Memory B cell (primary cell): ENCODE results near the gene TRERF1.

ENCODE experiments used
- ATAC-seq: fragments of 150-1000 bp; cut with Tn5 transposase; 2 replicates; pipeline ENCODE4 v1.10.0; 2021; ENCODE audit warnings: low read depth, mild to moderate bottlenecking, moderate library complexity
- DNase-seq, 2 donors: peaks; one replicate each; pipeline ENCODE4 v3.0.0; 2022; ENCODE audit warnings: low spot score in 2 of 2
- H3K27ac Mint-ChIP-seq: one replicate; pipeline ENCODE4 v1.8.0; 2022; ENCODE audit warnings: mild to moderate bottlenecking, moderate library complexity, mixed read lengths
- H3K27me3 Mint-ChIP-seq: one replicate; pipeline ENCODE4 v1.8.0; 2022; ENCODE audit warnings: mixed read lengths
- H3K36me3 Mint-ChIP-seq: one replicate; pipeline ENCODE4 v1.8.0; 2022; ENCODE audit warnings: mild to moderate bottlenecking, mixed read lengths
- H3K4me1 Mint-ChIP-seq: one replicate; pipeline ENCODE4 v1.8.0; 2022; ENCODE audit warnings: mixed read lengths
- H3K4me3 Mint-ChIP-seq: one replicate; pipeline ENCODE4 v1.8.0; 2022; ENCODE audit warnings: mild to moderate bottlenecking, moderate library complexity, mixed read lengths
- H3K9me3 Mint-ChIP-seq: one replicate; pipeline ENCODE4 v1.8.0; 2022; ENCODE audit warnings: mixed read lengths

TRERF1 gene

GRCh38 chr6:42266538-42266937 lies 185.2 kb downstream of the TRERF1 start:
- H3K27ac Mint-ChIP-seq: no peak overlapping the region
- ATAC-seq: no peak
- H3K4me3 Mint-ChIP-seq: no peak overlapping the region
- H3K27me3 Mint-ChIP-seq: no peaks in the 10 kb centered on the region
- peaks cover 2% of the 10 kb centered on the region for H3K36me3 Mint-ChIP-seq
- H3K4me1 Mint-ChIP-seq: peaks cover 17% of the 10 kb centered on the region
- no peak for DNase-seq
- no peaks in the 10 kb centered on the region for H3K9me3 Mint-ChIP-seq

GRCh38 chr6:42264852-42265390 lies 186.8 kb downstream of the TRERF1 start:
- Mint-ChIP-seq H3K36me3 (peaks cover 2% of the 10 kb centered on the region), H3K9me3 (no peaks in the 10 kb centered on the region), H3K4me1 (peaks cover 12% of the 10 kb centered on the region), H3K27ac (no peak overlapping the region), H3K27me3 (no peaks in the 10 kb centered on the region), H3K4me3 (no peak overlapping the region)
- no peak for ATAC-seq
- no peak for DNase-seq

DNA sequence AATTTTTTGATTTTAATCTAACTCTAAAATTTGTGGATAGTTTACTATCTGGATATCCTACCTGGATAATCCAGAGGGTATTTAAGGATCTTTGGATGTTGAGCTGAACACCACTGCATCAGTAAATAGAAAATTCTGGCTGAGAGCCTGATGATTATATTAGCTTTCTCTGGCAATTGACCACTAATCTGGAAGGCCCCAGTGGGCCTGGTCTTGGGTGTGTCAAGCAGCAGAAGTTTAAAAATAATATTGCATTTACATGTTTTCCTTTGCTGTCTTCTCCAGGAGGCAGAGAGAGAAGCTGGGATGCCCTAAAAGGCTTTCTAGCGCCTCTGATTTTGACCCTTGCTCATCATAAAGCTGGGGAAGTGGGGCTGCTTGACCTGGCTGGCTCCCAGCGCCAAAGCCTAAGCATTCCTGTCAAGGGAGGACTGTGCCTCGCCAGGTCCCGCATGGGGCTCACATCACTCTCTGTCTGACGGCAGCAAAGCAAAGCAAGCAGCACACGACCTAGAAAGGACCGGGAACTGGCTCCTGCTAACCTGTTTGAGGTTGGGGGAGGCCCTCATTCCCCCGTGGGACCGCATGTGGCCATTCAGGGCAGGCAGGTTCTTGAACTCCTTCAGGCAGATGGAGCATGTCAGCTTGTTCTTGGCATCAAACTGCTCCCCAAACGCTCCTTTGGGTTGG lies 187.4 kb downstream of the TRERF1 start:
- Mint-ChIP-seq H3K9me3 (no peaks in the 10 kb centered on the region), H3K27me3 (no peaks in the 10 kb centered on the region), H3K4me3 (no peak overlapping the region), H3K4me1 (peaks cover 6% of the 10 kb centered on the region), H3K27ac (no peak overlapping the region), H3K36me3 (peaks cover 2% of the 10 kb centered on the region)
- ATAC-seq: no peak
- no peak for DNase-seq

- no peaks in the 10 kb centered on the region for H3K27me3 Mint-ChIP-seq
- no peak overlapping the region for H3K27ac Mint-ChIP-seq
- ATAC-seq: no peak
Measured at GRCh38 chr6:42263165-42263728, 188.5 kb downstream of the TRERF1 start.

GRCh38 chr6:42260972-42261371 lies 190.8 kb downstream of the TRERF1 start:
- H3K27ac Mint-ChIP-seq: no peak overlapping the region
- peaks cover 7% of the 10 kb centered on the region for H3K36me3 Mint-ChIP-seq
- no peak overlapping the region for H3K4me3 Mint-ChIP-seq
- DNase-seq (peak in 1 of 2 donors; percentile 19), ATAC-seq (peak; percentile 57)
- no peaks in the 10 kb centered on the region for H3K27me3 Mint-ChIP-seq
- H3K4me1 Mint-ChIP-seq: no peaks in the 10 kb centered on the region
- H3K9me3 Mint-ChIP-seq: no peaks in the 10 kb centered on the region

More at GRCh38 chr6:42263165-42263728, 188.5 kb downstream of the TRERF1 start:
- Mint-ChIP-seq H3K9me3 (no peaks in the 10 kb centered on the region), H3K4me3 (no peak overlapping the region), H3K36me3 (peaks cover 4% of the 10 kb centered on the region), H3K4me1 (peaks cover 6% of the 10 kb centered on the region)
- no peak for DNase-seq

DNA sequence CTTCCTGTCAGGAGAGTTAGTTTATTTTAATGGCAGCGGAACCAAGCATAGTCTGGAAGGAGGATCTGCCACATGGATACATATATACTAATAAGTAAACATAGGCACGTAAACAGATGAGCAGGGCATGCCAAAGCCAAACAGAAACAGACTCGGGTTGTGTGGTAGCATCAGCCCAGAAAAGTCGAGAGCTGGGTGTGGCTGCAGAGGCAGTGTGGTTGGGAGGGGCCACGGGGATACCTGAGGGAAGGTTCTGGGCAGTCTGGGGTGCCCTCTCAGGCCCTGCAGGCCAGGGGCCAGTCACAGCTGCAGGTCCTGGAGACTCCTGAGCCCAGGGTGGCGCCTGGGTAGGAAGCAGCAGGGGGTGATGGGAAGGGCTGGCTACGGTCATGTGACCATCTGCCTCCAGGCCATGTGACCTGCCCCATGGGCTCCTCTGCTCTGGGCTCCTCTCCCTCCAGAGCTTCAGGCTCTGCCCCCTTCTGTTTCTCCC lies 191.3 kb downstream of the TRERF1 start:
- H3K9me3 Mint-ChIP-seq: no peaks in the 10 kb centered on the region
- ATAC-seq (no peak), DNase-seq (no peak)
- H3K27me3 Mint-ChIP-seq: no peaks in the 10 kb centered on the region
- no peak overlapping the region for H3K27ac Mint-ChIP-seq
- peaks cover 7% of the 10 kb centered on the region for H3K36me3 Mint-ChIP-seq
- no peaks in the 10 kb centered on the region for H3K4me1 Mint-ChIP-seq
- no peak overlapping the region for H3K4me3 Mint-ChIP-seq

DNA sequence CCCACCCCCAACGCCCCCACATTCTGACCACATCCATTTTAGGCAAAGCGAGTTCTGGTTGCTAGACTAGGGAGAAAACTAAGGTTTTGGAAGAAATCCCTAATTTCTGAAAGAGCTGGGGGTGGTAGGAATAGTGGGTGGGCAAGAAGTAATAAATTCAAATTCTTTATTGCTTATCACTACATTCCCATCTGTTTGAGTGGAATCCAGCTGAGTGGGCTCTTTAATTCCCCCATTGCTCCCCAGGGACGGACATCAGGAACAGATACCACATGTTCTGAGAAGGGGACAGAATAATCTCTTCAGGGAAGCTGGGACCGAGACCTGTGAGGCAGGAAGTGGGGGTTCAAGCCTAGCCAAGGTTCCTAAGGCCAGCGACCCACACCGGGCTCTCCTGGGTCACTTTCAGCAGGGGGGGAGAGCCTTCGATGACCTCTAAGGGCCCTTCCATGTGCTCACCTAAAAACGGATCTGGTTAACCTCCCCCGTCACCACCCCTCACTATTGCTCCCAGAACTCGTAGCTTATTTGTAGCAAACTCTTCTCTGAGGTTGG lies 191.8 kb downstream of the TRERF1 start:
- H3K4me3 Mint-ChIP-seq: no peak overlapping the region
- no peak for ATAC-seq
- no peaks in the 10 kb centered on the region for H3K27me3 Mint-ChIP-seq
- no peak overlapping the region for H3K27ac Mint-ChIP-seq
- H3K4me1 Mint-ChIP-seq: no peaks in the 10 kb centered on the region
- no peaks in the 10 kb centered on the region for H3K9me3 Mint-ChIP-seq
- H3K36me3 Mint-ChIP-seq: peaks cover 7% of the 10 kb centered on the region
- DNase-seq: no peak

GRCh38 chr6:42259286-42259685 lies 192.4 kb downstream of the TRERF1 start:
- Mint-ChIP-seq H3K27ac (no peak overlapping the region), H3K9me3 (no peaks in the 10 kb centered on the region), H3K4me3 (no peak overlapping the region), H3K27me3 (no peaks in the 10 kb centered on the region), H3K36me3 (peaks cover 7% of the 10 kb centered on the region), H3K4me1 (no peaks in the 10 kb centered on the region)
- DNase-seq (no peak), ATAC-seq (no peak)

DNA sequence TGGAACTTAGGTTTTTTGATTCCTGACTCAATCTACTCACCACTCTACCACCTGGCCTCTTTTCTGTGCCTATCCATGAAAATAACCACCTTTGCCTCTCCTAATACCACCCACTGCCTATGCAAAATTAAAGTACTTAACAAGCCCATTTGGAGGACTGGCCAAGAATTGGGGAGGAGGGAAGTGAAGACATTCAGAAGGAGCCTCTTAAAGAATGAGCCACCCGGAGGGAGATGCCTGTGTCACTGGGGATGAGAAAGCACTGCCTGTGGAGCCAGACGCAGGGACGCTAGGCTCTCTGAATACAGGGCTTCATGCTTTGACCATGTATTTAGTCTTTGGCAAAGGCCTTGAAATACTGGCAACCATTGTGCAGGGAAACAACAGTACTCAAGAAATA lies 194.1 kb downstream of the TRERF1 start:
- Mint-ChIP-seq H3K27me3 (no peaks in the 10 kb centered on the region), H3K9me3 (no peaks in the 10 kb centered on the region), H3K4me1 (no peaks in the 10 kb centered on the region), H3K36me3 (peaks cover 8% of the 10 kb centered on the region), H3K27ac (no peak overlapping the region), H3K4me3 (no peak overlapping the region)
- DNase-seq: no peak
- ATAC-seq: no peak

DNA sequence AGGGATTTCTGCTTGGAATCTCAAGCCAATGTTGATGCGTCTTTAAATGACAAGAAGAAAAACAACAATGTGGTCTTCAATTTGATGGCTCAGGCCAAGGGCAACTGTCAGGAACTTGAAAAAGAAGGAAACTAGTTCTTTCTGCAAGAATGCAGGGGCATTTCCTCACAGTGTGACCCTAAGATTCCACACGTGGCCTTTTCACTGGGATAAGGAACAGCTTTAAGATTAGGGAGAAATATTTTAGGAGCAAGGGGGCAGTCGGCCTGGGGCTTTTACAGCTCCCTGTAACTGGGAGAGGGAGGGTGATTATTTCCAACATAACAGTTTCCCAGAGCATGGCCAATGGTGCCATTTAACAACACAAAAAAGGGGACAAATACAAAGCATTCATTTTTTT lies 194.7 kb downstream of the TRERF1 start:
- Mint-ChIP-seq H3K36me3 (peaks cover 7% of the 10 kb centered on the region), H3K9me3 (no peaks in the 10 kb centered on the region), H3K27me3 (peaks cover 2% of the 10 kb centered on the region), H3K27ac (no peak overlapping the region), H3K4me3 (no peak overlapping the region), H3K4me1 (no peaks in the 10 kb centered on the region)
- DNase-seq (no peak), ATAC-seq (no peak)

DNA sequence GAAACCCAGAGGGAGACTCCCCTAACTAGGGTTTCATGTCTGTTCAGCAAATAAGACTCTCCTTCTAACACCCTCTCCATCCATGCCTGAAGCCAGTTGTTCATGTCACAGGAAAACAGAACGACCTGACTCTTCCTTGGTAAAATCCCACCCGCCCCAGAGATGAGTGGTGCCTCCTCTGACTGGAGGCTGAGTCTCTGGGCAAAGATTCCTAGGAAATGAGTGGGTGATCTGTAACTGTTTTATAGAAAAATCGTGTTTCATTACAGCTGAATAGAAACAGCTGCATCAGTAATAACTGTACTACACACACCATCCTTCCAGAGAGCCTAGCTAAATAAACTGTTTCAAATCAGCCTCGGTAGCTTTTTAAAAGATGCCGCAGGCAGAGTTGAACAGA lies 196.7 kb downstream of the TRERF1 start:
- DNase-seq: no peak
- Mint-ChIP-seq H3K27me3 (peaks cover 2% of the 10 kb centered on the region), H3K4me3 (no peak overlapping the region), H3K9me3 (no peaks in the 10 kb centered on the region), H3K4me1 (no peaks in the 10 kb centered on the region), H3K27ac (no peak overlapping the region), H3K36me3 (peaks cover 7% of the 10 kb centered on the region)
- ATAC-seq: no peak

DNA sequence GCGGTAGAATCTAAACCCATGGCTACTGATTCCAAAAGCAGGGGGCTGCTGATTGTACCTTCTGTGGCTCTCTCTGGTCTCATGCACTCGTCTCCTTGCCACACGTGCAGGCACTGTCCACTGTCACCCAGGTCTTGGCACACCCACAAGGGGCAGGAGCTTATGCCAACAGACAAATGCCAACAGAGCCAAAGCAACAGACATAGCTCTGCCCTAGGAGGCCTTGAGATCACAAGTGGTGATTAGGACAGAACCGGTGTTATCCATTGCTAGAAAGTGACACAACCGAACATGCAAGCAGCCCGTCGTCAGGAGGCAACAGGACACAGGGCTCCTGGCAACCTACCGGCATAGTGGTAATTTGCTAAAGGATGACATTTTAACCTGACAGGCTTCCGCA lies 197.2 kb downstream of the TRERF1 start:
- ATAC-seq: no peak
- H3K9me3 Mint-ChIP-seq: no peaks in the 10 kb centered on the region
- peaks cover 2% of the 10 kb centered on the region for H3K27me3 Mint-ChIP-seq
- no peak overlapping the region for H3K27ac Mint-ChIP-seq
- peaks cover 7% of the 10 kb centered on the region for H3K36me3 Mint-ChIP-seq
- no peak for DNase-seq
- H3K4me3 Mint-ChIP-seq: no peak overlapping the region
- H3K4me1 Mint-ChIP-seq: no peaks in the 10 kb centered on the region

- H3K4me1 Mint-ChIP-seq: no peaks in the 10 kb centered on the region
- DNase-seq (no peak), ATAC-seq (no peak)
- peaks cover 2% of the 10 kb centered on the region for H3K27me3 Mint-ChIP-seq
- no peak overlapping the region for H3K4me3 Mint-ChIP-seq
- H3K9me3 Mint-ChIP-seq: no peaks in the 10 kb centered on the region
- H3K27ac Mint-ChIP-seq: no peak overlapping the region
- peaks cover 4% of the 10 kb centered on the region for H3K36me3 Mint-ChIP-seq
Measured at GRCh38 chr6:42251911-42252637, 199.7 kb downstream of the TRERF1 start.

- H3K9me3 Mint-ChIP-seq: no peaks in the 10 kb centered on the region
- DNase-seq (no peak), ATAC-seq (no peak)
- H3K27me3 Mint-ChIP-seq: peaks cover 2% of the 10 kb centered on the region
- H3K27ac Mint-ChIP-seq: no peak overlapping the region
- no peak overlapping the region for H3K4me3 Mint-ChIP-seq
- H3K4me1 Mint-ChIP-seq: no peaks in the 10 kb centered on the region
- H3K36me3 Mint-ChIP-seq: peaks cover 1% of the 10 kb centered on the region
Measured at GRCh38 chr6:42251500-42251899, 200.2 kb downstream of the TRERF1 start.
